ENCODE data around the gene SEPTIN10.

- TF ChIP-seq CTCF (conservative IDR thresholded peaks at IDR 0.05 in 1 of 2, IDR thresholded peaks at IDR 0.05 in 1 of 2; ENCODE audit: low read depth in 1 of 2, low read length in 2 of 2) = no peak
- no peak for TF ChIP-seq EZH2 (IDR thresholded peaks at IDR 0.05; ENCODE audit: low read length, missing control alignments)
These were observed 33.2 kb upstream of the SEPTIN10 start for GRCh38 chr2:109646961-109647360.
